HG03457 (cell line): ENCODE data around the gene VANGL1.

Source experiments
- ATAC-seq: cut with Tn5 transposase; IDR thresholded peaks from one replicate; pipeline ENCODE4 v1.9.1; 2021; ENCODE audit warnings: moderate number of reproducible peaks; ENCODE audit not compliant: unreplicated experiment

VANGL1 gene

DNA sequence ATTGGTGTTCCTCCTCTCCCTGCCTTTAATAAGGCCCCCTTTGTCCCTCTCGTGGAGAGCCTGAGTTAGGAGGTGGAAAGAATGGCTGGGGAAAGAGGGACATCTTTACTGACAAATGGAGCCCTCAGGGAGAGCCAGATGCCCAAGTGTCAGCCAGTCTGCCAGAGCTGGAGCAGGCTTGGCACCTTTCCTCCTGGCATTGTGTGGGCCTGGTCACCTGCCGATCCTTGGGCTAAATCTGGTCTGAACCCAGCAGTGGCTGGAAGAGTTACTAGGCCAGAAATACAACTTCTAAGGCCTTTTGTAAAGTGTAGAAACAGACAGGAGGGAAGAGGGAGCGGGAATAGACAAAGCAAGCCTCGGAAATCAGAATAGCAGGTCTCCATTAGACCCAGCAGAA, 24.9 kb downstream of the VANGL1 start:
- no peak for ATAC-seq

DNA sequence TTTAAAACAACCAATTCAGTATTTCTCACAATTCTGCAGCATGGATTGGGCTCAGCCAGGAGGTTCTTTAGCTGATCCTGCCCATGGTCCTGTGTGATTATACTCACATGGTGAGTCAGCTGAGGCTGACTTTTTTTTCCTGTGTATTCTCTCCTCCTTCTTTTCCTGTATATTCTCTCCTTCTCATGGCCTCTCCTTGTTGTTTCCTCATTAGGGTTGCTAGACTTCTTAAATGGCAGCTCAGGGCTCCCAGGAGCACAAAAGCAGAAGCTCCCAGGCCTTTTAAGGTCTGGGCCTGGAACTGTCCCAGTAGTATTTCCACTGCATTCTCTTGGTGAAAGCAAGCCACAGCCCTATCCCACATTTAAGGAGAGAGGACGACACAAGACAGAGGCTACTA, 26.8 kb downstream of the VANGL1 start:
- ATAC-seq: no peak

DNA sequence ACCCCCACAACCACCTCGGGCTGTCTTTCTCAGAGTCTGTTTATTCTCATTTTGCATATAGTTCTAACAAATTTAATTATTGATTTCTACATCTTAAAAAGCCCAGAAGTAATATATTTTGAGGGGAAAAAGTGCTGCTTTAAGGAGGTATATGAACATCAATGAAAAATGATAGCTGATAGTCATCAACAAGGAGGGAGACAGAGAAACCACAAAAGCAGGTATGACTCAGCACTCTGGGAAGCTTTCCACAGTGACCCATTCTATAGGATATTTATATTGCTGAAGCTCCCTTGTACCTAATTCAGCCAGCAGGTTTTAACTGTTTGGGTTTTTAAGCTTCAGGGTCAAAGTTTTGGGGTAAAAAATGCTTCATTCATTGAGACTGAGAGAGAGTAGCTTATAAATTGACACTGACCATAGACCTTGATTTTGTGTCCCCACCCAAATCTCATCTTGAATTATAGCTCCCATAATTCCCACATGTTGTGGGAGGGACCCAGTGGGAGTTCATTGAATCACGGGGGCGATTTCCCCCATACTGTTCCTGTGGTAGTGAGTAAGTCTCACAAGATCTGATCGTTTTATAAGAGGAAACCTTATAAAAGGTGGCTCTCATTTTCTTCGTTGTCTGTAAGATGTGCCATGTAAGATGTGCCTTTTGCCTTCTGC, 27.4 kb downstream of the VANGL1 start:
- ATAC-seq: no peak

DNA sequence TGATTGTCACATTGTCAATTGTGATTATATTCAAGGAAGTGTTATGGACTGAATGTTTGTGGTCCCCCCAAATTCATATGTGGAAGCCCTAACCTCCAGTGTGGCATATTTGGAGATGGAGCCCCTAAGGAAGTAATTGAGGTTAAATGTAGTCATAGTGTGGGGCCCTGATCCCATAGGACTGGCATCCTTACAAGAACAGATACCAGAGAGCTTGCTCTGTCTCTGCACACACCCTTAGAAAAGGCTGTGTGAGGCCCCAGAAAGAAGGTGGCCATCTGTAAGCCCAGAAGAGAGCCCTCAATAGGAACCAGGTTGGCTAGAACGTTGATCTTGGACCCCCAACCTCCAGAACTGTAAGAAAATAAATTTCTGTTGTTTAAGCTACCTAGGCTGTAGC, 28.1 kb downstream of the VANGL1 start:
- no peak for ATAC-seq

DNA sequence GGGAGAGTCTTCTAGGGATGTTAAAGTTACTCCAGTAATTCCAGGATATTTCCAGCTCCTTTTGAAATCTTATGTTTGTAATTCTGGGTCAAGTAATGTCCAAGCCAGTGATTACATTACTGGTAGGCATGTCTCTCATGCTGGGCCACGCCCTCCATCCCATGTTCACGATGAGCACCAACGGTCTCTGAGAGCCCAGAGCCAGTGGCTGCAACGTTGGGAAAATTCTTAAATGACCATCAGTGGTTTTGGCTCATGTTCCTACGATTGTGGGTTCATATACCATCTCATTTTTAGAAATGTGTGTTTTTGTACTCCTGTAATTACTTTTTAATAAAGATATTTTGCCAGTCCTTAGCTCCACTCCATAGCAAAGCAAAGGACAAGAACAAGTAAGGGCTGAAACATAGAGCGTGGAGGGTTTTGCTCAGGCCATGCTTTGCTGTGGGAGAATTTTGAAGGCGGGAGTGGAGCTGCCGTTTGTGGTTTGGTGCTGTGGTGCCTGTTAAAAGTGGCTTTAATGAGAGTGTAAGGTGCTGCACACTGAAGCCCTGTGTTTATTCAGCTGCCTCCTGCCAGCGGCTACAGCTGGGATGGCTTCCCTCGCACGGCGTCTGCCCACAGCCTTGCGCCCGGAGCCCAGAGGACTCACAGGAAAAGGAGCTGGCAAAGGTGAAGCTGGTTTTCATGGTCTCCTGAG, 28.9 kb downstream of the VANGL1 start:
- no peak for ATAC-seq

DNA sequence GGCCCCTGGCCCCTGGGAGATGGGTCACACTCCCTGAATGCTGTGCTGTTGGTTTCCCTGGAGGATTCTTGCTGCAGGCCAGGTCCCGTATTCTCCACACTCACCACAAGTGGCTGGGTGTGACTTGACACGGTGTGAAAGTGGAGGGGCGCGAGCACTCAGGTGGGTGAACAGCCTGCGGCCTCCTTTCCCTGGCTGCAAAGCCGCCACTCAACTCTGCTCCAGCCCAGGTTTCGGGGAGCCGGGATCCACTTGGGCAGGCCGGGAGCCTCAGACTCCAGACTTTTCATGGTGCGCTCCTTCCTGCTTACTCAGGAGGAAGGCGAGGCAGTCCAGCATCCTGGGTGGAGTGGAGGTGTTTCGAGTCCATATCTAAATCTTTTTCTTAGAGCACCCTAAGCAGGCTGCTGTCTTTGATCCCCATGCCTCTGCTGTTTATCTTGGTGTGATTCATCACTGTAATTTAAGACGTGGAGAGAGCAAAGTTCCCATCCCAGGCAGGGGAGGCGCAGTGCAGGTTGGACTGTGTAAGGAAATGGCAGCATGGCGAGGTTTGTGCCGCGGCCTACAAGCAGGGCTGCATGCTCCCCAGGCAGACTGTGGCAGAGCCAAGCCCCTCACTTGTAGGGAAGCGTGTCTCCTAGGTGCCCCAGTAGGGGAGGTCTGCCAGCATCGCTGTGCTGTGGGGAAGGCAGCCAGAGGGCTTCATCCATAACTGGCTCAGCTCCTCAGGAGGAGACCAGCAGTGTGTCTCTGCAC, 29.6 kb downstream of the VANGL1 start:
- no peak for ATAC-seq

DNA sequence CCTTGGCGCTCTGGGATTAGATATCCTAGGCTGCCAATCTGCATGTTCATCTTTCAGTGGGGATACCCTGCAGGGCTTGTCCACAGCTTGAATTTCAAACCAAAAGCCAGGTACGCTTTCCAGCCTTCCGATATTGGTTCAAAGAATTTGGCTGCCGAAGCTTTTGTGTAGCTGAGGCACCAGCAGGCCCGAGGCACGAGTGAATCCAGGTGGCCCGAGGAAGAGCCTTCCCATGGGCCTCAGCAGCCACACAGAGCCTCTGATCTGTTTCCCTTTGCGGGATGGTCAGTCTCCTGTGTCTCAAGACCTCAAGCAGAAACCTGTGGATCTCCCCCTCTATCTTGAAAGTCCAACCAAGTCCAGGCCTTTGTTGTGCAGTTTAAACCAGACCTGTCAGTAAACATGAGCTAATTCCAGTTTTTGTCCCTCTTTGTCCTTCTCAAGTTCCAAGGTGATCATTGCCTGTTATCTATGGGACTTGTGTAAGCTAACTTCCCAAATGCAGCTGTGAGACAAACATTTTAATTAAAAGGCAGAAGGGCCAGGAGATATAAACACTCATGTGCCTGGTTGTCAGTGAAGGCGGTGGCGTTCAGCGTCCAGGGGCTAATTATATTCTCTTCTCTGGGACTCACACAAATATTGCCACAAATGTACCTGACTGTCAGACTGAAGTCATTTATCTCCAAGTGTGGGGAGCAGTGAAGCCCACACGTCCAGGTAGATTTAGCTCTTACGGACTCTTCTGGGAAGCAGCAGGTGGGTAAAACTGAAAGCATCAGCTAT, 30.6 kb downstream of the VANGL1 start:
- ATAC-seq: no peak

DNA sequence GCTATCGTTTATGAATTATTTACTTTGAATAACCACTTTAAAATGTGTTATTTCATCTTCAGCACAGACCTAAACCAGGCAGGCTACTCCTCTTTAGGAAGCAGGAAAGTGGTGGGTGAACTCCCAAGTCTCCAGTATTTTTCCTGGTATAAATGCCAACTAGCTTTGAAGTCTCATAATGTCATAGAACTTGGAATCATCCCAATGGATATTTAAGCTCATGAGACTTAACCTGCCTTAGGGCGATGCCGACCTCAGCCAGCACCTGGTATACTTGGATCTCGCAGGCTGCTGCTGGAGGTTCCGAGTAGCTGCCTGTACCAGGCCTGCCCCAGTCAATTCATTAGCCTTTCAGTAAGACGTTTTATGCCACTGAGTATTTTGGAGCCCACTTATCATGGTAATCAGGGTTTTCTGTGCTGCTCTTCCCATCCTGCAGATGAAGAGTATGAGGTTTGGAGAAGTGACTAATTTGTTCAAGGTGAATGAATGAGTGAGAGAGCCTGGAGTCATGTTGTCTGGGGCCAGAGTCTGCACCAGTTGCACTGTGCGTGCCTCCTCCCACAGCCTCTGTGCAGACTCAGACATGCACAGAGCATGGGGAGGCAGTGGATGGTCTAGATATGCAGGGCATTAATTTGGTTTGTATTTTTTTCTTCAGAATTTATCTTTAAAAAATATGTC, 34.9 kb downstream of the VANGL1 start:
- no peak for ATAC-seq

DNA sequence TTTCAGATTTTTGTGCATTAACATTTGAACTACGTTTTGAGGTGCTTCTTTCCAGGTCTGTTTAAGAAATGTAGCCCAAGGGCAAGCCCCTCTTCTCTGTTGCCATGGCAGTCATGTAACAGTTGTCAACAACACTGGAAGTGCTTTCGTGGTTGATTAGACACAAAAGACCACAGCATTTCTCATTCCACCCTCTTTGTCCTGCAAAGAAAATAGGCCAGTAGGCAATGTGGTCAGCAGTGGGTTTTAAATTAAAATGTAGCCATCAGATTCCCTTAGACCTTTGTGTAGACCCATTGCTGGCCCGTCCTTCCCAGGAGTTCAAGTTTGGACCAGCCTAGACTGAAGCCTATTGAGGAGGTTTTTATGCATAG, 35.4 kb downstream of the VANGL1 start:
- no peak for ATAC-seq

DNA sequence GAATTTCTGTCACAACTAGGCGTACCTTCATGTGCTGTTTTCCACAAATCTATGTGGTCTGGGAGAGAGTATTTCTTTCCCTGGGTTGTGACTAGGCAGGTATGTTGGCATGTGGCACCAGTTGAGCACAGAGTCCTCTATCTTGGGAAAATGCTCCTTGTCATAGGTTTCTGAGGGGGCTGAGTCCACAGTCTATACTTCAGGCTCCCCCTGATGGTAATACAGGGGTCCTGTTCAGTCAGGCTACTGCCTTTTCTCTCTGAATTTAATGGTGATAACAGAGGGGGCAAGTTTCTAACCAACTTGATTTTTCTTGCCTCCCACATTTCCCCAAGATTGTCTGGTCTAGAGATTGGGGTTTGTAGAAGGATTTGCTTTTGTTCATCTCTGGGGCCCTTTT, 35.8 kb downstream of the VANGL1 start:
- no peak for ATAC-seq

DNA sequence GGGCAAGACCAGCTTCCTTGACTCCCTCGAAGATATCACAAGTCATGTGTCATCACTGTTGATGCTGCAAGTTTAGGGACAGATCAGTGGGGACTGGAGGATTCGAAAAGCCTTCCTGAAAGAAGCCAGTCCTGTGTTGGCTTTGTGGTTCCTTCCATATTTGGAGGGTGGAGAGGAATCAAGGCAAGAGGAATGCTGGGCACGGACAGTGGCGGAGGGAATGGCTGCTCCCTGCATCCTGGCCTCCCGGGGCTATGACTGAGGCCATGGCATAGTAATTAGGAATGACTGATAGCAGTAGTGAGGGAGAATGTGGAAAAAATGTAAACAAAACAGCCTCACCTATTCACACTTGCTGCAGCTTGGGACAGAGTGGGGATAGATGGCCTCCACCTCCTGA, 36.4 kb downstream of the VANGL1 start:
- no peak for ATAC-seq

DNA sequence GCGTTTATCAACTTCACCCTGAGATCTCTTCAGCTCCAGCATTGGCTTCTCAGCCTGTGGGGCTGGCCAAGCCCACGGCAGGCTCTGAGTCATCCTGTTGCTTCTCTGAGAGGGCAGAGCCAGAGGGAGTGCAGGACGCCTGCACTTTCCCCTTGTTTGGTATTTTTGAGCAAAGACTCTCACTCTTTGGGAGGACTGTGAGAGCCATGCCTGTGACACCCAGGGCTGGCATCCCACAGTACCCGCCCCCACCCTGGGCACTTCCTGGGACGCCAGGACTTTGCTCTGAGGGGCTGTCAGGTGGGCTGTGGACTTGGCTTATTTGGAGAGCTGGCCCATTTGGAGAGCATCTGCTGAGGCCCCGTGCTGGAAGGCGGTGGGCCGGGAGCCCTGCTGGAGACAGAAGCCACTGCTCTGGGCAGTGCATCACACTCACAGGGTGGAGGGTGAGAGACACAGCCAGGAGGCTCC, 37.4 kb downstream of the VANGL1 start:
- ATAC-seq: no peak

DNA sequence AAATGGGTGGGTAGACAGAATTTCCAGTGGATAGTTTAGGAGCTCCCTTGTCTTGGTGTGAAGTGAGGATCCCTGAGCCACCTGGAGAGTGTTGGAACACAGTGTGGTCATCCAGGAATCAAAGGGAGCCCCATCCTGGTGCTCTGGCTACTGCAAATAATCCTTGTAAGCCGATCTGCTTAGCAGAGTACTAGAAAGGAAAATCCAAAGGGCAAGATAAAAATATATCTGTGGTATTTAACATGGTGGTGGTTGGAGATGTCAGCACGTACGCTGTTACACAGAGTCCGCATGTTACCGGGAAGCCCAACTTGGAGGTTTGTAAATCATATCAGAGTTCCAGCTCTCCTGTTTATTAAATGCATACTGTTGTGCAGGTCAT, 39.0 kb downstream of the VANGL1 start:
- ATAC-seq: no peak

DNA sequence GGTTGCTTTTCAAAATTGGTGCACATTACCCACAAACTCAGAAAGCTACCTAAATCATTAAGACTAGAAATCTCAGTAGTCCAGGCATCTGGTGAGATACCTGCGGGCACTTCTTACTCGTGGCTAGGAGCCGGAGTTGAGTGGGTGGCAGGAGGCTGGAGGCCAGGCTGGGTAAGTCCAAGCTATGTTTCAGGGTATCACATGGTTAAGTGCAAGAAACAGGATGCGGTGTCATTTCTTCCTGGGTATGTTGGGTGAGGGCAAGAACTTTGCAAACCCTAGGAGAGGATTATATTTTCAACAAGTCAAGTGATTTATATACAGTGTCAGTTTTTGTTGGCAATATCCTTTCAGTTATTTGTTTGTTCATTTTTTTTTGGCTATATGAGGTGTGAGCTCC, 41.0 kb downstream of the VANGL1 start:
- ATAC-seq: no peak

DNA sequence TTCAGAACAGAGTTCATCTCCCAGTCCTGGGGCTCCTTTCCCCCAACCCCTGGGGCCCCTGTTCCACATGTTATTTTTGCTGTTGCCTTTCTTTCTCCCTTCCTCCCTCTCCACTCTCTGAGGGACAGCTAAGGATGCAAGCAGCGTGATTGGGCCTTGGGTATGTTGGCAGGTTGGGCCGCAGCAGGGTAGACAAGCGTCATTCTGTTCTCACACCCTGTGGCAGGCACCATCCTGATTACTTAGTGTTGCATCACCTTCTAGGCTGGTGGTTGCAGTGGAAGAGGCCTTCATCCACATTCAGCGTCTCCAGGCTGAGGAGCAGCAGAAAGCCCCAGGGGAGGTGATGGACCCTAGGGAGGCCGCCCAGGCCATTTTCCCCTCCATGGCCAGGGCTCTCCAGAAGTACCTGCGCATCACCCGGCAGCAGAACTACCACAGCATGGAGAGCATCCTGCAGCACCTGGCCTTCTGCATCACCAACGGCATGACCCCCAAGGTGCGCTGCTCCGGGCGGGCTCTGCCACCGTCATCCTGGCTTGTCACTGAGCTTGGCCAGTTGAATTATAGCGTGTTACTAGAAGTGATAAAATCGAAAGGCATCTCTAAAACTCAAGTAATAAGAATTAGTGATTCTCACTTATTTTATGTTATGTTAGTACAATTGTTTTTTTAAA, 43.4 kb downstream of the VANGL1 start:
- no peak for ATAC-seq

DNA sequence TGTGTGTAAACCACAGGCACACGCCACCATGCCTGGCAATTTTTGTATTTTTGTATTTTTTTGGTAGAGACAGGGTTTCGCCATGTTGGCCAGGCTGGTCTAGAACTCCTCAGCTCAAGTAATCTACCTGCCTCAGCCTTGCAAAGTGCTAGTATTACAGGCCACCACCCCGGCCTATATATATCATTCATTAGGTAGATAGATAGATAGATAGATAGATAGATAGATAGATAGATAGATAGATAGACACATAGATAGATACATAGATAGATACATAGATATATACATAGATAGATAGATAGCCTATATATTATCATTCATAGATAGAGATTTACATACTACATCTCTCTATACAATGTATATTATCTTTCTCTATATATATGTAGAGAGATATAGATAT, 46.0 kb downstream of the VANGL1 start:
- ATAC-seq: no peak

DNA sequence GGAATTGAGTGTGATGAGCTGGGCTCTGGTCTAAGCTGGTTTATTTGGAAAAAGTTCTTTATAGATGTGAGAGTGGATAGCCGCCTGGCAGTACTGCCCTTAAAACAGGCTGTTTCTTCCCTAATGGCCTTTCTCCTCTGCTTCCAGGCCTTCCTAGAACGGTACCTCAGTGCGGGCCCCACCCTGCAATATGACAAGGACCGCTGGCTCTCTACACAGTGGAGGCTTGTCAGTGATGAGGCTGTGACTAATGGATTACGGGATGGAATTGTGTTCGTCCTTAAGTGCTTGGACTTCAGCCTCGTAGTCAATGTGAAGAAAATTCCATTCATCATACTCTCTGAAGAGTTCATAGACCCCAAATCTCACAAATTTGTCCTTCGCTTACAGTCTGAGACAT, 49.2 kb downstream of the VANGL1 start:
- no peak for ATAC-seq

DNA sequence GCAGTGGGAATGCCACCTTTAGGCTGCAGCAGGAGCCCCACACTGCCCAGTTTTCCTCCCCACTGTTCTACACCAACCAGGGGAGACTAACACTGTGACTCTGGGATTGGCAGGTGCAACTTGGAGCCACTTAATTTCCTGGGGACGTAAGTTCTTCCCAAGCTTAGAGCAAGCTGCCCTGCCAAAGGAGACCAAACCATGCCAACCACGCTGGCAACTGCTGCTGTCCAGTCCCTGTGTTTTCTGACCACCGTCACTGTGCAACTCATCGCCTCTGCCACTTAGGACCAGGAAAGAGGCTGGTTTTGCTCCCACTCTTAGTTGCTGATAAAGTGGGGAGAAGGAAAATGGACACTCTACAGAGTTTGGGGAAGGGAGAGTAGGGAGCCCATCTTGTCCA, 50.5 kb downstream of the VANGL1 start:
- no peak for ATAC-seq

DNA sequence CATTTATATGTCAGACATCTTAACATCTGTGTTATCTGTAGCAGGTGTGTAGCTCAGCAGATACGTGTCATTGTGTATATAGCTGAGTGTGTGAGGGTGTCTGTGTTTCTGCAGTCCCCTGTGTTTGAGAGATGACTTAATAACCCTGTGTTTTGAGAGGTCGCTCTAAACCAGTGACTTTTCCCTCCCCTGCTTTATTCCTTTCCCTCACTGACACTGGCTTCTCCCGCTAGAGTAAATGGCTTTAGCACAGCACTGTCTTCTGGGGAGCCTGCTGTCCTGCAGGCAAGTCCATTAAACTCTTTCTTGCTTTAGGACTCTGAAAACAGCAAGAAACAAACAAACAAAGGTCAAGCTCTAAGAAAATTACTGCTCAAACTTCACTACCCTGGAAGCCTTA, 53.0 kb downstream of the VANGL1 start:
- ATAC-seq: no peak

DNA sequence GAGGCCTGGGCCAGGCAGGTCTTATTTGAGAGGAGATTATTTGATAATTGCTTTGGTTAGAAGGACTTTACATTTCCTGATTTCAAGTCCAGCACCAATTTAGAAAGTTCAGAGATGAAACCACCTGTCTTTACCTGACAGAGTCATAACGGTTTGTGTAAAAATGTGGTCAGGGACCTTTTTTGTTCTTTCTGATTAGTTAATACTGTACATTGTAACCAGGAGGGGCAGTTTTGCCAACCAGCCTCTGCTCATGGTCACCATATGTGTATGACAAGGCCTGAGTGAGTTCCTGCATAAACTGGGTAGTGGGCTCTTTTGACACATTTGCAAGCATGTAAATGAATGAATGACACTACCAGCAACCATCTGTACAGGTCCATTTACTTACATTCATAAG, 55.8 kb downstream of the VANGL1 start:
- no peak for ATAC-seq
